COLO829 (cell line): ENCODE data around the gene ACOT6.
"Not testable (repeated sequence)": the region's sequence is repeated elsewhere in the genome, so short reads cannot be mapped to it uniquely, and the experiment has no call there.

Source experiments
- DNase-seq: peaks from one replicate; pipeline ENCODE4 v3.0.0; 2012; ENCODE audit warnings: low spot score

Gene ACOT6, protein sequence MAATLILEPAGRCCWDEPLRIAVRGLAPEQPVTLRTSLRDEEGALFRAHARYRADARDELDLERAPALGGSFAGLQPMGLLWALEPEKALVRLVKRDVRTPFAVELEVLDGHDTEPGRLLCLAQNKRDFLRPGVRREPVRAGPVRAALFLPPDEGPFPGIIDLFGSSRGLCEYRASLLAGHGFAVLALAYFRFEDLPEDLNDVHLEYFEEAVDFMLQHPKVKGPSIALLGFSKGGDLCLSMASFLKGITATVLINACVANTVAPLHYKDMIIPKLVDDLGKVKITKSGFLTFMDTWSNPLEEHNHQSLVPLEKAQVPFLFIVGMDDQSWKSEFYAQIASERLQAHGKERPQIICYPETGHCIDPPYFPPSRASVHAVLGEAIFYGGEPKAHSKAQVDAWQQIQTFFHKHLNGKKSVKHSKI

DNA sequence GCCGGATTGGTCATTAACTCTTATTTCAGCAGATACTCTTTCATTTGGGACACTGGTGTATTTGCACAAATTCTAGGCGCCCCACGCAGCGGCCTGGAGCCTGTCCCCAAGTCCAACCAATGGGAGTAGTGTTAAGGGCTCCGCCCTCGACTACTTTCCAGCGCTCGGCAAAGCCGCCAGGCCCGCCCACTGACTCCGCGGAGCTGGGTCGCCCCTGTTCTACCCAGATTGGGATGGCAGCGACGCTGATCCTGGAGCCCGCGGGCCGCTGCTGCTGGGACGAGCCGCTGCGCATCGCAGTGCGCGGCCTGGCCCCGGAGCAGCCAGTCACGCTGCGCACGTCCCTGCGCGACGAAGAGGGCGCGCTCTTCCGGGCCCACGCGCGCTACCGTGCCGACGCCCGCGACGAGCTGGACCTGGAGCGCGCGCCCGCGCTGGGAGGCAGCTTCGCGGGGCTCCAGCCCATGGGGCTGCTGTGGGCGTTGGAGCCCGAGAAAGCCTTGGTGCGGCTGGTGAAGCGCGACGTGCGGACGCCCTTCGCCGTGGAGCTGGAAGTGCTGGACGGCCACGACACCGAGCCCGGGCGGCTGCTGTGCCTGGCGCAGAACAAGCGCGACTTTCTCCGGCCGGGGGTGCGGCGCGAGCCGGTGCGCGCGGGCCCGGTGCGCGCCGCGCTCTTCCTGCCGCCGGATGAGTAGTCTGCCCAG, at the start of gene ACOT6:
ACOT6 (plus strand) TSS at position 179 of the 707 bp plus-strand sequence; CDS start at position 234, 55 bp downstream.
- peak; percentile 24 for DNase-seq

DNA sequence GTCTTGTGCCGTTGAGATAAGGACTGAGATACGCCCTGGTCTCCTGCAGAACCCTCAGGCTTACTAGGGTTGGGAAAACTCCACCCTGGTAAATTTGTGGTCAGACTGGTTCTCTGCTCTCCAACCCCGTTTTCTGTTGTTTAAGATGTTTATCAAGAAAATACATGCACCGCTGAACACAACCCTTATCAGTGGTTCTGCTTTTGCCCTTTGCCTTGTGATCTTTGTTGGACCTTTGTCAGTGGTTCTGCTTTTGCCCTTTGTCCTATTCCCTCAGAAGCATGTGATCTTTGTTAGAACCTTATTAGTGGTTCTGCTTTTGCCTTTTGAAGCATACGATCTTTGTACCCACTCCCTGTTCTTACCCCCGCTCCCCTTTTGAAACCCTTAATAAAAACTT, 49.6 kb upstream of the ACOT6 start:
- DNase-seq: not testable (repeated sequence)

DNA sequence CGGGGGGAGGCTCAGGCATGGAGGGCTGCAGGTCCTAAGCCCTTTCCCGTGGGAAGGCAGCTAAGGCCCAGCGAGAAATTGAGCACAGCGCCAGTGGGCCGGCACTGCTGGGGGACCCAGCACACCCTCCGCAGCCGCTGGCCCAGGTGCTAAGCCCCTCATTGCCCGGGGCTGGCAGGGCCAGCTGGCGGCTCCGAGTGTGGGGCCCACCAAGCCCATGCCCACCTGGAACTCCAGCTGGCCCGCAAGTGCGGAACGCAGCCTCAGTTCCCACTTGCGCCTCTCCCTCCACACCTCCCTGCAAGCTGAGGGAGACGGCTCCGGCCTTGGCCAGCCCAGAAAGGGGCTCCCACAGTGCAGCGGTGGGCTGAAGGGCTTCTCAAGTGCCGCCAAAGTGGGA, 45.9 kb upstream of the ACOT6 start:
- DNase-seq: not testable (repeated sequence)

DNA sequence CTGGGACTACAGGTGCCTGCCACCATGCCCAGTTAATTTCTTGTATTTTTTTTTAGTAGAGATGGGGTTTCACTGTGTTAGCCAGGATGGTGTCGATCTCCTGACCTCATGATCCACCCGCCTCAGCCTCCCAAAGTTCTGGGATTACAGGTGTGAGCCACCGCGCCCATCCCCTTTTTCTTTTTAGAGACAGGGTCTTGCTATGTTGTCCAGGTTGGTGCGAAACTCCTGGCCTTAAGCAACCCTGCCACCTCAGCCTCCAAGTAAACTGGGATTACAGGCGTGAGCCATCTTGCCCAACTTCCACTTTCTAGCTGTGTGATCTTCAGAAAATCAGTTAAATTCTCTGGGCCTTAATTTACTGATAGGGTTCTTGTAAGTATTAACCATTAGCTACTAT, 45.4 kb upstream of the ACOT6 start:
- DNase-seq: not testable (repeated sequence)

DNA sequence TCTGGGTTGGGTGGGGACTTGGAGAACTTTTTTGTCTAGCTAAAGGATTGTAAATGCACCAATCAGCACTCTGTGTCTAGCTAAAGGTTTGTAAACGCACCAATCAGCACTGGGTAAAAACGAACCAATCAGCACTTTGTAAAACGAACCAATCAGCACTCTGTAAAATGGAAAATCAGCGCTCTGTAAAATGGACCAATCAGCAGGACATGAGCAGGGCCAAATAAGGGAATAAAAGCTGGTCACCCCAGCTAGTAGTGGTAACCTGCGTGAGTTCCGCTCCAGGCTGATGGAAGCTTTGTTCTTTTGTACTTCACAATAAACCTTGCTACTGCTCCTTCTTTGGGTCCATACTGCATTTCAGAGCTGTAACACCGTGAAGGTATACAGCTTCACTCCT, 45.0 kb upstream of the ACOT6 start:
- DNase-seq: no peak

DNA sequence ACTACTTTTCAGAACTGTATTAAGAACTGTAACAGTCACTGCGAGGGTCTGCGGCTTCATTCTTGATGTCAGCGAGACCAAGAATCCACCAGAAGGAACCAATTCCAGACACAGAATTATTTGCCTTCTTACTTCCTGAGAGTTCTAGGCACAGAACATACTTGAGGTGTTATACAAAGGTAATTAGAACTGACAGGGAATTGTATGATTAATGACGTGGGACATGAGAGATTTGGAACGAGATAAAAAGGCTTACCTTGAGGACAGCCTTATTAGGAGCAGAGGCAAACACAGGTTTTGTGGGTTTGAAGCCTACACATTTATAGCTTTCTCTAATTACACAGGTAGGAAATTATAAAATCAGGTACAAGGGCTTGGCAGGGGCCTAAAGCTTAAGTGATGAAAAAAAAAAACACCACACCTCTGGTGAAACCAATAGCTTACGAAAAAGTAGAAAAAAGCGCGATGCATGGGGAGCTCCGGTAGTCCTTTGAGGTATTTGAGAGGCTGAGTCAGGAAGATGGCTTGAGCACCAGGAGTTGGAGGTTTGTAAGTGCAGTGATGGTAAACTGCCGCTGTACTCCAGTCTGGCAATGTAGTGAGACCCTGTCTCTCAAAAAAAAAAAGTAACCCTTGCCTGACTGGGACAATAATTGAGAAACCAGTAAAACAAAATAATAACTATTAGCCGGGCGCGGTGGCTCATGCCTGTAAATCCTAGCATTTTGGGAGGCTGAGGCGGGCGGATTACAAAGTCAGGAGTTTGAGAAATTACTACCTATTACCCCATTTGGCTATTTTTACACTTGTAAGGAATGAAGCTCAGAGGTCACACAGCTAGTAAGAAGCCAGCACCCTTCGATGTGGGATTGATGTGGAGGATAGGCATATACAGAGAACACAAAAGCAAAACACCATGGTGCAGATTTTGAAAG, 44.1 kb upstream of the ACOT6 start:
- no peak for DNase-seq

DNA sequence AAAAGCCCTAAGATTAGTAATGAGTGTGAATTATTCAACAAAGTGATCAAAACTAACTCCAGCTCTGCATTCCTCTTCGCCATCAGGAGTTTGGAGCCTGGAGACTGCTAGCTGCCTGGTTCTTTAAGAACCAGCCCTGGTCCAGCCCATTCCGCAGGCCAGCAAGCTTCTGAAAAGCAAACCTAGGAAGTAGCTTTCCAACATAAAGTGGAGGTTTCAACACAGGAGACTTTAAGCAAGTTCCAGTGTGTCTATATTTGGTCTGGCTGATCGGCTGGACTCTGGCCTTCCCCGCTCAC, 43.5 kb upstream of the ACOT6 start:
- not testable (repeated sequence) for DNase-seq

DNA sequence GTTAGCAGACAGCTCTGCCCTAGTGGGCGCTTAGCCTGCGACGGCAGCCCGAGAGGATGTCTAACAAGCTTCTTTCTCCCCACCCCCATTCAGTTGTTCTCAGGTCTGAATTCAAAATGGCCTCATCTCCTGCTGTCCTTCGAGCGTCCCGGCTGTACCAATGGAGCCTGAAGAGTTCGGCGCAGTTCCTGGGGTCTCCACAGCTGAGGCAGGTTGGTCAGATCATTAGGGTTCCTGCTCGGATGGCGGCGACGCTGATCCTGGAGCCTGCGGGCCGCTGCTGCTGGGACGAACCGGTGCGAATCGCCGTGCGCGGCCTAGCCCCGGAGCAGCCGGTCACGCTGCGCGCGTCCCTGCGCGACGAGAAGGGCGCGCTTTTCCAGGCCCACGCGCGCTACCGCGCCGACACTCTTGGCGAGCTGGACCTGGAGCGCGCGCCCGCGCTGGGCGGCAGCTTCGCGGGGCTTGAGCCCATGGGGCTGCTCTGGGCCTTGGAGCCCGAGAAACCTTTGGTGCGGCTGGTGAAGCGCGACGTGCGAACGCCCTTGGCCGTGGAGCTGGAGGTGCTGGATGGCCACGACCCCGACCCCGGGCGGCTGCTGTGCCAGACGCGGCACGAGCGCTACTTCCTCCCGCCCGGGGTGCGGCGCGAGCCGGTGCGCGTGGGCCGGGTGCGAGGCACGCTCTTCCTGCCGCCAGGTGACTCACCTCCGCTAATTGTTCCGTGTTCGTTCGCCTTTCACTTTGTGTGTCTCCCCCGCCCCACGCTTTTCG, 42.9 kb upstream of the ACOT6 start, which contains the start of gene ACOT2:
ACOT2 (plus strand) TSS at position 29 of the 774 bp plus-strand sequence; CDS start at position 57, 28 bp downstream.
- peak; percentile 61 for DNase-seq

DNA sequence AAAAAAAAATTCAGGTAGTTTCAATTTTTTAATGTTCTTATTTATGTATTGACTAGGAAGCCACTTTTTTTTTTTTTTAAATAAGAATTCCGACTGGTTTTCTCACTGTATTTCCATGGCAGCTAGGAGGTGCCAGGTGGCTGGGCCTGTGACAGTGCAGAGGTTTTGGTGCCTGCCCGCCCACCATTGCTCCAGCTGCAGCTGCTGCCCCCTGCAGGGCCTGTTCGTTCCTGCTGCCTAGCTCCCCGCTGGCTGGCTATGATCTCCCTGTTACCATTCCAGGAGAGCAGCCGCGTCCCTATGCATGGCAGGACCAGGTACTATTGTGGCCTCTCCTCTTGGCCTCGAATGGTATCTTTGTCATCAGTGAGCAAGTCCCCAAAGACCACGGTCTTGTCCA, 41.4 kb upstream of the ACOT6 start:
- not testable (repeated sequence) for DNase-seq

DNA sequence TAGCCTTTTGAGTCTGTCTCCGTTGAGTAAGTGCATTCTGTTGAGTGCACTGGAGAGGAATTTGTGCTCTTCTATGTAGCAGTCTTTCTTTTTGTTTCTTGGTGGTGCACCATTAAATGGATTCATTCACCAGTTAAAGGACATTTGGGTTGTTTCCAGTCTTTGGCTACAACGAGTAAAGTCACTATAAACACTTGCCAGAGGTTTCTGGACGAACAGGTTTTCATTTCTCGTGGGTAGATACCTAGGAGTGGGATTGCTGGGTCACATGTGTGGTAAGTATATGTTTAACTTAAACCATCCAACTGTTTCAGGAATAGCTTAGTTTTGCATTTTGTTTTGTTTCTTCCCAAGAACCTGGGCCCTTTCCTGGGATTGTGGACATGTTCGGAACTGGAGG, 39.3 kb upstream of the ACOT6 start:
- DNase-seq: not testable (repeated sequence)

DNA sequence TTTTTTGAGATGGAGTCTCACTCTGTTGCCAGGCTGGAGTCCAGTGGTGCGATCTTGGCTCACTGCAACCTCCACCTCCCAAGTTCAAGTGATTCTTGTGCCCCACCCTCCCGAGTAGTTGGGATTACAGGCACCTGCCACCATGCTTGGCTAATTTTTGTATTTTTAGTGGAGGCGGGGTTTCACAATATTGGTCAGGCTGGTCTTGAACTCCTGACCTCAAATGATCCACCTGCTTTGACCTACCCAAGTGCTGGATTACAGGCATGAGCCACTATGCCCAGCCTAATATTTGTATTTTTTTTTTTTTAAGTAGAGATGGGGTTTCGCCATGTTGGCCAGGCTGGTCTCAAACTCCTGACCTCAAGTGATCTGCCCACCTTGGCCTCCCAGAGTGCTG, 38.6 kb upstream of the ACOT6 start:
- DNase-seq: not testable (repeated sequence)

DNA sequence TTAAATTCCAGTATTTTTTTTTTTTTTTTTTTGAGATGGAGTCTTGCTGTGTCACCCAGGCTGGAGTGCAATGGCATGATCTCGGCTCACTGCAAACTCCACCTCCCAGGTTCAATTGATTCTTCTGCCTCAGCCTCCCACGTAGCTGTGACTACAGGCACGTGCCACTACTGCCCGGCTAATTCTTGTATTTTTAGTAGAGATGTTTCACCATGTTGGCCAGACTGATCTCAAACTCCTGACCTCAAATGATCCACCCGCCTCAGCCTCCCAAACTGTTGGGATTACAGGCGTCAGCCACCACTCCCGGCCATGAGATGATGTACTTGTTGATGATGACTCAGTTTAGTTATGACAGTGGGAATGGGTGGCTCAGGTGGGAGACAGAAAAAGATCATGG, 38.1 kb upstream of the ACOT6 start:
- DNase-seq: not testable (repeated sequence)

DNA sequence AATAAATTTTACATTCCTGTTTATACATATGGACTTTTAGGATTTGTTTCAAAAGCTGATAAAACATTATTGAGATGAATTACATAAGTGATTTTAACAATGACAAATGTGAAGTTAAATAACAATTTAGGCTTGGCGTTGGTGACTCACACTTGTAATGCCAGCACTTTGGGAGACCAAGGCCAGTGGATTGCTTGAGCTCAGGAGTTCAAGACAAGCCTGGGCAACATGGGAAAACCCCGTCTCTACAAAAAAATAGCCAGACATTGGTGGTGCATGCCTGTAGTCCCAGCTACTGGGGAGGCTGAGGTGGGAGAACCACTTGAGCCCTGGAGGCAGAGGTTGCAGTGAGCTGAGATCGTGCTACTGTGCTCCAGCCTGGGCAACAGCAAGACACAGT, 35.9 kb upstream of the ACOT6 start:
- DNase-seq: no peak

DNA sequence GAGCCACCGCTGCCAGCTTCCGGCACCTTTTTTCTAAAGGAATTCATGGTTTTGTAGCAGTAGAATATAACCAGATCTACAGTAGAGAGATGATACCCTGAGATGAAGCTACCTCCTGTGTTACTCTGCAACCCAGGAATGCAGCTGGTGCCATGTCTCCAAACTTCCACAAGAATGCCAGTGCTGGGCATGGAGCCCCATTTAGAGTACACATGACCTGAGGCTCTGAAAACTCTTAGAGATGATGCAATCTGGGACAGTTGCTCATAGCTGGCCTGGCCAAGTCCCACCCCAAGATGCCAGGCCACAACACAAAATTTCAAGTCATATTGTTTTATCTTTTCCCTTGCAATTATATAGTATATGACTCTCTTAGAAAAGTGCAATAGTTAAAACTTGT, 35.1 kb upstream of the ACOT6 start:
- not testable (repeated sequence) for DNase-seq

DNA sequence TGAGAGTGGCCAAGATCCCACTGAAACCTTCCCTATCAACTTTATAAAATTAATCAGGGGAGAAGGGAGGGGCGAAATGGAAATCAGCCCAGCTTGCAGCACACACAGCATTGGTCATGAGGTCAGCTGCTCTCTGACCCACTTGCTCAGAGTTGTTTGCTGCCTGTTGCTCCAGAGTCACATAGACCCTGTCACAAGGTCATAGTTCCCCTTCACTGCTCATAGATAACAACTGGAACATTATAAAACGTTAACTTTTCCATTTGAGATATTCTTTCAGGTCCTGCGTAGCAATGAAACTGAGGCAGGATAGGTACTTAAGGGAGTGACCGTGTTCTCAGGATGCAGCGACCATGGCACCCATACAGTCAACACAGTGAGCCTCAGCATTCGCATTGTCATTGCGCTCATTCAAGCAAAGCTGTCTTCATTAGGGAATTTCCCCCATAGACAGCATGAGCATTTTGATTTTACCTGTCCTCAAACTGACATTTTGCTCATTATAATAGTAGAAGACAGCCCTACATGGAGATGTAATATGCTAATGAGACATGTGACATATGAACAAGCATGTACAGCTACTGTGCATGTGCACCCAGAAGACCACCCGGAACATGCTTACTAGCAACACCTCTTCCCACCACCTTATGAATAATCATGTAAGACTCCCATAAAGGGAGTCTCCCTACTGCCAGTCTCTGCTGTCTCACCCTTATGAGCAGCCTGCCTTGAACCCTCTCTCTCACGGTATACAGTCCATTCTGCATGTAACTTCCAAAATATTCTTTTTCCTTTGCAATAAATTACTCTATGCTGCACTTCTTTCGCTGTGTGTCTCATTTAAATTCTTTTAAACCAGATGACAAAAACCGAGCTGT, 30.0 kb upstream of the ACOT6 start:
- DNase-seq: not testable (repeated sequence)

DNA sequence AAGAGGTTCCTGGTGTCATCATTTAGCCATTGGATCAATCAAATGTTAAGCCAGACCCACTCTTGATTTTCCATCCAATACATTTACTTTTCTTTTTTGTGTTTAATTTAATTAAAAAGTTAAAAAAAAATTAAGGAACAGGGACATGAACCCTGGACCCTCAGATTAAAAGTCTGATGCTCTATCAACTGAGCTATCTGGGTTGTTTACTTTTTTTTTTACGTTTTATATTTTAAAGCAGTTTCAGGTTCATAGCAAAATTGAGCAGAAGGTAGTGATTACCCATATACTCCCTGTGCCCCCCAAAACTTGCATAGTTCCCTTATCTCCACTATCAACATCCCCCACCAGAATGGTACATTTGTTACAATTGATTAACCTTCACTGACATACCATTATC, 23.6 kb upstream of the ACOT6 start:
- no peak for DNase-seq

DNA sequence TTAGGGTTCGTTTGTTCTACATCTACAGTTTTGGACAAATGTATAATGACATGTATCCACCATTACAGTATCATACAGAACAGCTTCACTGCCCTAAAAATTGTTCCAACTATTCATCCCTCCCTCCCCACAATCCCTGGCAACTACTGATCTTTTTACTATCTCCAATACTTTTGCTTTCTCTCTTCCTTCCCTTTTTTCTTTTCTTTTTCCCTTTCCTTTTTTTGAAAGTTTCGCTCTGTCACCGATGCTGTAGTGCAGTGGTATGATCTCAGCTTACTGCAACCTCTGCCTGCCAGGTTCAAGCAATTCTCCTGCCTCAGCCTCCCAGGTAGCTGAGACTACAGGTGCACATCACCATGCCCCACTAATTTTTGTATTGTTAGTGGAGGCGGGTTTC, 23.2 kb upstream of the ACOT6 start:
- DNase-seq: no peak

DNA sequence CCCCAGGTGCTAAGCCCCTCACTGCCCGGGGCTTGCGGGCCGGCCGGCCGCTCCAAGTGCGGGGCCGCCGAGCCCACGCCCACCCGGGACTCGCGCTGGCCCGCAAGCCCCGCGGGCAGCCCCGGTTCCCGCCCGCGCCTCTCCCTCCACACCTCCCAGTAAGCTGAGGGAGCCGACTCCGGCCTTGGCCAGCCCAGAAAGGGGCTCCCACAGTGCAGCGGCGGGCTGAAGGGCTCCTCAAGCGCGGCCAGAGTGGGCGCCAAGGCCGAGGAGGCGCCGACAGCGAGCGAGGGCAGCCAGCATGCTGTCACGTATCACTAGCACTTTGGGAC, 21.7 kb upstream of the ACOT6 start:
- DNase-seq: not testable (repeated sequence)

DNA sequence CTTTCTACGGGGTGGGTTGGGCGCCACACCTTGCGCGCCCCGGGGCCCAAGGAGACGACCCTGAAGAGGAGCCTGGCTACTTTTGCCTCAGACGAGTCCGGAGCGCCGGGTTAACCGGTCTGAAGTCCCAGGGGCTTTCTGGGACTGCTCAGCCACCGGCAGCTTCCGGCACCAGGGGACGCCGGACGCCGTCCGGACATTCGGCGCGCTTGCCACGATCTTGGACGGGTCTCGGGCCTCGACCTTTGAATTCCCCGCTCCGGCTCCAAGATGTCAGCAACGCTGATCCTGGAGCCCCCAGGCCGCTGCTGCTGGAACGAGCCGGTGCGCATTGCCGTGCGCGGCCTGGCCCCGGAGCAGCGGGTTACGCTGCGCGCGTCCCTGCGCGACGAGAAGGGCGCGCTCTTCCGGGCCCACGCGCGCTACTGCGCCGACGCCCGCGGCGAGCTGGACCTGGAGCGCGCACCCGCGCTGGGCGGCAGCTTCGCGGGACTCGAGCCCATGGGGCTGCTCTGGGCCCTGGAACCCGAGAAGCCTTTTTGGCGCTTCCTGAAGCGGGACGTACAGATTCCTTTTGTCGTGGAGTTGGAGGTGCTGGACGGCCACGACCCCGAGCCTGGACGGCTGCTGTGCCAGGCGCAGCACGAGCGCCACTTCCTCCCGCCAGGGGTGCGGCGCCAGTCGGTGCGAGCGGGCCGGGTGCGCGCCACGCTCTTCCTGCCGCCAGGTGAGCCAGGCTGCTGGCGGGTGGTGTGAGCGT, 20.4 kb upstream of the ACOT6 start, which contains the start of gene ACOT4:
ACOT4 (plus strand) TSS at position 184 of the 760 bp plus-strand sequence; CDS start at position 271, 87 bp downstream.
- DNase-seq: no peak

DNA sequence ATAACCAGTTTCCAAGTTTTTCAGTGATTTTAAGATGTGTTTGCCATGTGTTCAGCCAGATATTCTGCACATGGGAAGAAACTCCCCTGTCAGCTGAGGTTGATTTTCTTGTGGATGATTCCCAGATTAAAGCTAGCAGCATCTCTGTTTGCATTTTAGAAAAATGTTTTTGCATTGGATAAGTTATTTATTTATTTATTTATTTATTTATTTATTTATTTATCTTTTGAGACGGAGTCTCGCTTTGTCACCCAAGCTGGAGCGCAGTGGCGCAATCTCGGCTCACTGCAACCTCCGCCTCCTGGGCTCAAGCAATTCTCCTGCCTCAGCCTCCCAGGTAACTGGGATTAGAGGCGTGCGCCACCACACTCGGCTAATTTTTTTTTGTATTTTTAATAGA, 17.8 kb upstream of the ACOT6 start:
- DNase-seq: no peak
